ENCODE measurements around the gene ATP7A. TPM values are rescaled to one million over a fixed set of nuclear protein-coding genes. Genes with fewer than 3 reads are reported as not detected.

ATP7A gene
- total RNA-seq, 4 donors from 2014 or later, result 19.9 to 33.2 (median 26.8) TPM

- Histone ChIP-seq H3K9me3 (no peaks in the 10 kb centered on the region), H3K4me3 (peak within 1 kb of the TSS; percentile 59), H3K4me1 (peaks cover 17% of the 10 kb centered on the region), H3K36me3 (no peaks in the 10 kb centered on the region), H3K27ac (peak within 1 kb of the TSS; percentile 95), H3K27me3 (no peaks in the 10 kb centered on the region)
- 46% methylated on average over 46 of the region's 49 CpGs for WGBS
- TF ChIP-seq POLR2AphosphoS5 (IDR thresholded peaks at IDR 0.05) (peak in 2 of 3 donors; percentile 40 to 57), POLR2A (IDR thresholded peaks at IDR 0.05) (peak in 1 of 2 donors; percentile 83)
- TF ChIP-seq, protein P1, sequence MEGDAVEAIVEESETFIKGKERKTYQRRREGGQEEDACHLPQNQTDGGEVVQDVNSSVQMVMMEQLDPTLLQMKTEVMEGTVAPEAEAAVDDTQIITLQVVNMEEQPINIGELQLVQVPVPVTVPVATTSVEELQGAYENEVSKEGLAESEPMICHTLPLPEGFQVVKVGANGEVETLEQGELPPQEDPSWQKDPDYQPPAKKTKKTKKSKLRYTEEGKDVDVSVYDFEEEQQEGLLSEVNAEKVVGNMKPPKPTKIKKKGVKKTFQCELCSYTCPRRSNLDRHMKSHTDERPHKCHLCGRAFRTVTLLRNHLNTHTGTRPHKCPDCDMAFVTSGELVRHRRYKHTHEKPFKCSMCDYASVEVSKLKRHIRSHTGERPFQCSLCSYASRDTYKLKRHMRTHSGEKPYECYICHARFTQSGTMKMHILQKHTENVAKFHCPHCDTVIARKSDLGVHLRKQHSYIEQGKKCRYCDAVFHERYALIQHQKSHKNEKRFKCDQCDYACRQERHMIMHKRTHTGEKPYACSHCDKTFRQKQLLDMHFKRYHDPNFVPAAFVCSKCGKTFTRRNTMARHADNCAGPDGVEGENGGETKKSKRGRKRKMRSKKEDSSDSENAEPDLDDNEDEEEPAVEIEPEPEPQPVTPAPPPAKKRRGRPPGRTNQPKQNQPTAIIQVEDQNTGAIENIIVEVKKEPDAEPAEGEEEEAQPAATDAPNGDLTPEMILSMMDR (IDR thresholded peaks at IDR 0.05), result no peak
- DNase-seq (ENCODE audit: low spot score in 2 of 2), result peak; percentile 95
Observed at GRCh38 chrX:77894921-77895886, 15.3 kb upstream of the ATP7A start, which contains the start of gene MAGT1. MAGT1 (minus strand) TSS chrX:77895435; CDS start chrX:77895410, 25 bp downstream.

- peak within 1 kb of the TSS; percentile 89 for H3K27ac ChIP-seq
- H3K4me3 ChIP-seq, result peak within 1 kb of the TSS; percentile 56
- no peaks in the 10 kb centered on the region for H3K27me3 ChIP-seq
- H3K36me3 ChIP-seq, result no peaks in the 10 kb centered on the region
- WGBS, result 31% methylated on average over 28 of the region's 28 CpGs
- no peaks in the 10 kb centered on the region for H3K9me3 ChIP-seq
- DNase-seq (ENCODE audit: low spot score in 2 of 2), result peak in 1 of 2 donors; percentile 71
- TF ChIP-seq, protein P1 (IDR thresholded peaks at IDR 0.05), result peak in 1 of 2 donors; percentile 39
- TF ChIP-seq POLR2AphosphoS5 (IDR thresholded peaks at IDR 0.05) (peak in 1 of 3 donors; percentile 81), POLR2A (IDR thresholded peaks at IDR 0.05) (peak in 1 of 2 donors; percentile 65), EP300 (IDR thresholded peaks at IDR 0.05) (no peak)
- peaks cover 5% of the 10 kb centered on the region for H3K4me1 ChIP-seq
Observed at GRCh38 chrX:77899081-77899828, 11.2 kb upstream of the ATP7A start, which contains the start of gene COX7B. COX7B (plus strand) TSS chrX:77899468; CDS start chrX:77899554, 86 bp downstream.

GRCh38 chrX:77900688-77901087, 9.8 kb upstream of the ATP7A start:
- TF ChIP-seq POLR2AphosphoS5 (IDR thresholded peaks at IDR 0.05) (no peak), POLR2A (IDR thresholded peaks at IDR 0.05) (no peak), EP300 (IDR thresholded peaks at IDR 0.05) (no peak)
- TF ChIP-seq, protein P1 (IDR thresholded peaks at IDR 0.05), result no peak
- Histone ChIP-seq H3K36me3 (no peaks in the 10 kb centered on the region), H3K4me3 (peak overlapping the region; percentile 56), H3K9me3 (no peaks in the 10 kb centered on the region), H3K27ac (peak overlapping the region; percentile 89), H3K4me1 (peaks cover 3% of the 10 kb centered on the region), H3K27me3 (no peaks in the 10 kb centered on the region)
- DNase-seq (ENCODE audit: low spot score in 2 of 2), result no peak
- 80% methylated on average over 1 of the region's 1 CpG for WGBS

- TF ChIP-seq POLR2A (IDR thresholded peaks at IDR 0.05) (no peak), POLR2AphosphoS5 (IDR thresholded peaks at IDR 0.05) (no peak), EP300 (IDR thresholded peaks at IDR 0.05) (no peak)
- TF ChIP-seq, protein P1 (IDR thresholded peaks at IDR 0.05), result no peak
- Histone ChIP-seq H3K27ac (no peak overlapping the region), H3K4me3 (no peak overlapping the region), H3K9me3 (no peaks in the 10 kb centered on the region), H3K27me3 (no peaks in the 10 kb centered on the region), H3K36me3 (peaks cover 2% of the 10 kb centered on the region), H3K4me1 (no peaks in the 10 kb centered on the region)
- DNase-seq (ENCODE audit: low spot score in 2 of 2), result no peak
- 85% methylated on average over 5 of the region's 5 CpGs for WGBS
Observed at GRCh38 chrX:77901506-77901905, 9.0 kb upstream of the ATP7A start.

Measured in suprapubic skin (tissue), 4 donors.